ENCODE data around the gene RAMP3.
"Not testable (repeated sequence)": the region's sequence is repeated elsewhere in the genome, so short reads cannot be mapped to it uniquely, and the experiment has no call there.

Gene RAMP3

GRCh38 chr7:45190406-45191165 lies 33.0 kb downstream of the RAMP3 start:
- DNase-seq = no peak

- DNase-seq = peak in 10 of 58 donors; percentile 17 to 85 (median 34)
Measured at GRCh38 chr7:45191396-45191795, 33.8 kb downstream of the RAMP3 start.

DNA sequence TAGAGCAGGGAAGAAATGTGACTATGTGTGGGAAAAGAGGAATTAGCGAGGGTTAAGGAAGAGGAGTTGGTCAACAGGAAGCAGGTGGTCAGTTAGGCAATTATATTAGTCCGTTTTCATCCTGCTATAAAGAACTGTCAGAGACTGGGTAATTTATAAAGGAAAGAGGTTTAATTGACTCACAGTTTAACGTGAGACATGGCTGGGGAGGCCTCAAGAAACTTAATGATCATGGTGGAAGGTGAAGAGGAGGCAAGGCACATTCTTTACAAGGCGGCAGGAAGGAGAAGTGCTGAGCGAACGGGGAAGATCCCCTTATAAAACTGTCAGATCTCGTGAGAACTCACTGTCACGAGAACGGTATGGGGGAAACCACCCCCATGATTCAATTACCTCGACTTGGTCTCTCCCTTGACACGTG lies 35.0 kb downstream of the RAMP3 start:
- DNase-seq = no peak

DNA sequence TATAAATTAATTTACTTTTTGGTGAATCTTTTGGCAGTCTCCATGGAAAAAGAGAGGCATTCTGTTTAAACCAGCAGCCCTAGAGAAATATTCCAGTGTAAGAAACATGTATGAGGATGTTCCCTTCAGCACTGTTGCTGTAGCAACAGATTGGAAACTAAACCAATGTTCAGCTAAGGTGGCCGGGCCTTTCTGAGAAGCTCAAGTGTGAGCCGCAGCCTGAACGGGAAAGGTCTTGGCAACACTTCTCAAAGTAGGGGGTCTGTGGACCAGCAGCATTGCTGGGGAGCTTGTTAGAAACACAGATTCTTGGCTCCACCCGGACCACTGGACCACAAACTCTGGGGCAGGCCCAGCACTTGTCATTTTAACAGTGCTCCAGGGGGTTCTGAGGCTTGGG lies 36.2 kb downstream of the RAMP3 start:
- DNase-seq = peak in 2 of 58 donors; percentile 13 to 28

DNA sequence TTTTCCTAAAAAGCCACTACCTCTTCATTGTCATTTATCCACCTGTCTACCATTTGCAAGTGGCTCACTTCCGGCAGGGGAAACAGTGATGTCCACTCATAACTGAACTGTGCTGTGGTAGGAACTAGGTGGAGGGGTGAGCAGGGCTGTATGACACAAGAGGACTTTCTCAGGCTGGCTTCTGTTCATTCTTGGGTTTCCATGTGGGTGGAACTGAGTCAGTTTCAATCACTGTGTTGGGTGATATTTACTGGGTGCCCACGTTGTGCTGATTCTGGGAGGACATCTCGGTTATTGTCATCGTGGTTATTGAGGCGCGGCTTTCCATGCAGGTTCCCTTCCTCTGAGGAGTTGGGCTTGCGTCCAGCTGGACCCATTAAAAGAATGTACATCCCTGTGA lies 38.8 kb downstream of the RAMP3 start:
- DNase-seq = peak in 2 of 58 donors; percentile 12 to 19

DNA sequence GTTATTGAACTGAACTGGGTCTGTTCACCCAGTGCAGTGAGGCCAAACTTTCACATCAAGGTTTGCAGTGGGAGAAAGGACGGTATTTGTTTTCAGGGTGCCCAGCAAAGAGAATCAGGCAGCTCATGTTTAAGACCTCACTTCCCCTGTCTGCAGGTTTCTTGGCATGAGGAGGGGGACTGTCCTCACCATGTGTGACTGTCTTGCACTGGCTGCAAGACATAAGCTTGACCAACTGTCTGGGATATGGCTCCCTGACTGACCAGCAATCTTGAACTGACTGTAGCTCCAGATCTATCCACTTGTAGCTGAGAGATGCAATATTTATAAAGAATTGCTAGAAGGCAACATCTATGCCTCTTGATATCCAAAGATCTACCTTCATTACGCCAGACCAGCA lies 39.9 kb downstream of the RAMP3 start:
- no peak for DNase-seq

DNA sequence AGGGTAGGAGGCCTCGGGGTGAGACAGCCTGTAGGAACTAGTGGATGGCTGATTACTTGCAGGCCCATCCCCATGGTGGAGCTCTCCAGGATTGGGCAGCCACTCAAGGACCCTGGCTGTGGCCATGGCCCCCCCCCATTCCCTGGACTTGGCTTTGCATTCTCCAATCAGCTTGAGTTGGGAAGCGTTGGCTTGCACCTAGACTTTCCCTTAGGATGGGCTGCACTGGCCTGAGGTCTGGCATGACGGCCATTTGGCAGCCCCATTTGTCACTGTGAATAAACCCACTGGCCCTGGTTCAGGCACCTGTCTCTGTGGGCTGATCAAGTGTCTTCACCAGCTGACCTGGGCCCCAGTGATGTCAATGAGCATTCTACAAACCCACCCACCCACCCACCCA lies 41.4 kb downstream of the RAMP3 start:
- DNase-seq = no peak

DNA sequence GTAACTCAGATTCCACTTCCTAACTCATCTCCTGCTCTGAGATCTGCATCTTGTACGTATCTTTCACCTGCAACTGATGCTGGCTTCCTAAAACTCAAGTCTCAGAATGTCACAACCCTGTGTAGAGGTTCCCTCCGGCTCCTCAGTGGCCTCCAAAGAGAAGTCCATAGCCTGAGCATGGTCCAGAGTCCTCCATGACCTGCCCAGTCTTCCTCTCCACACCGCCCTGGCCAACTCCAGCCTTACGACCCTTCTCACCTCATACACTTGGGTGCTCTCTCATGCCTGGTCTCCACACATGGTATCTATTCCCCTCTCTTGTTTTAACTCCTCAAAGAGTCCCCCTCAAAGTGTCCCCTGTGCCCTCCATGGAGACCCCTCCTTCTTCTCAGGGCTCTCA lies 41.9 kb downstream of the RAMP3 start:
- DNase-seq = no peak

- peak in 28 of 58 donors; percentile 12 to 66 (median 36) for DNase-seq
Measured at GRCh38 chr7:45202625-45203024, 45.0 kb downstream of the RAMP3 start.

DNA sequence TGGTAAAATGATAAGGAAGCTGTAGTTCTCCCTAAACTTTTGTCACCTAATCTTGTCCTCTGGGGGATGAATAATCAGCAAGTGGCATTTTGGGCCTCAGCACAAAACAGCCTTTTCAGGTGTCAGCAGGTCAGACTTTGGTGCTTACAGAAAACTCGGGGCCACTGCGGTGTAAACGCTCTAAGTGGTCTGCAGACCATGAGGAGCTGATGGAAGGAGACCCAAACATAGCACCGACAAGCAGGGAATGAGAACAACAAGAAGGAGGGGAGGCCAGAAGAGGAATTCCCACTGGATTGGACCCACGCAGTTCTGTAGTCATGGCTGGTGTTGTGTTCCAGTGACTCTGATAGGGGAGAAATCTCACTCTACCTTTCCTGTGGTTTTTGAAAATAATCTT lies 45.4 kb downstream of the RAMP3 start:
- peak in 2 of 58 donors; percentile 31 to 43 for DNase-seq

DNA sequence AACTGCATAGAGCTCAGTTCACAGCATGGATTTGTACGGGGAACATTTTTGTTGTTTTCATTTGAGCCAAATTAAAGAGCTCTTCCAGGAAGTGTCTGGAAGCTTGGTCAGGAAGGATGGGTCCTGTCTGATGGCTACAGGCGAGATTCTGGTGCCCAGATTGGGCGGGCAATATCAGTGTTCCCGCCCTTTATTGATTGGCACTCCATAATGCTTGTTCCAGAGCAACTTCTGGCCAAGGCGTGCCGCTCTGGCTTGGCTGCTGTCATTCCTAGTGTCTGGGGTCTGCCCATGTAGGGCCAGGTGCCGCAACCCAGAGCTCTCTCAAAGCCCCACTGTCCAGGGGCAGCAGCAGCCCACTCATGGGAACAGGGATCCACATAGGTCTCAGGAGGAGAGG lies 45.9 kb downstream of the RAMP3 start:
- DNase-seq = no peak

DNA sequence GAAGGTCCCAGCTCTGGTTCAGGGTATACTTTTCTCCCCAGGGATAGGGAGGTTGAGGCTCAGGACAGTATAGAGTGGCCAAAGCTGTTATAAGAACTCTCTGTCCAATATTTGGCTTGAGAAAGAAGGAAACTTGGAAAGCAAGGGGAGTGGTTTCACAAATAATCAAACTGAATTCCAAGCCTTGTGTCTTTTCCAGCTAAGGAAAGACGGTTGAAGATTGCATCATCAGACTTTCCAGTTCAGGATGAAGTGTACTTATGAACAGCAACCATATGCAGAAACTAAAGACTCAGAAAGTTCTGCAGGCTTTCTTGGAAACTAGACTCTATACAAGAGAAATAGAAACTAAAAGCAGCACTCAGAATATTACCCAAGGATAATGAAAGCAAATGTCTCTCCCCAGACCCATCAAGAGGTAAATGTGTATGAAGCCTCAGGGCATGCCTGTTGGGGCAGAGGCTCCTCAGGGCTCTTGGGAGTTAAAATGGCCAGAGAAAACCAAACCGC lies 46.4 kb downstream of the RAMP3 start:
- peak in 1 of 58 donors; percentile 5 for DNase-seq

- DNase-seq = not testable (repeated sequence)
Measured at GRCh38 chr7:45206266-45206665, 48.7 kb downstream of the RAMP3 start.

- DNase-seq = not testable (repeated sequence)
Measured at GRCh38 chr7:45209909-45210308, 52.3 kb downstream of the RAMP3 start.

GRCh38 chr7:45211066-45211465 lies 53.5 kb downstream of the RAMP3 start:
- no peak for DNase-seq

GRCh38 chr7:45211958-45212357 lies 54.4 kb downstream of the RAMP3 start:
- DNase-seq = no peak

GRCh38 chr7:45212606-45213005 lies 55.0 kb downstream of the RAMP3 start:
- no peak for DNase-seq

DNA sequence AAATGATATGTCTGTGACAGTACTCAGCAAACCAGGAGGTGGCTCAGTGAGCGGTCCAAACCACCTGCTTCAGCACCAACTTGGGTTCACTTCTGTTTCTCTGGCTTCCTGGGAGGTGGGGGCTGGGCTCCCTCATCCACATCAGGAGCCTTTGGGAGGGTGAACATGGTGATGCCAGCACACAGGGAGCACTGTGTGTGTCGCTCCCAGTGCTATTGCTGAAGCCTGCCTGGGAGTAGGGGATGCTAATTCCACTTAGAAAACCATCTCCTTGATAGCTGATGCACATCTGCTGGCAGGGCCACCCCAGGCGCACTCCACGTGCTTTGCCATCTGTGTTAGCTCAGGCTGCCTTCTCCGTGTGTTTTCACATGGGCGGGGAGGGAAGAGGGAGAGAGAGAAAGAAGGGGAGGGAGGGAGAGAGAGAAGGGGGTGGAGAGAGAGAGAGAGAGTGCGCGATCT lies 58.0 kb downstream of the RAMP3 start:
- DNase-seq = peak in 22 of 58 donors; percentile 22 to 79 (median 58)

- DNase-seq = no peak
Measured at GRCh38 chr7:45216181-45216580, 58.6 kb downstream of the RAMP3 start.

- DNase-seq = no peak
Measured at GRCh38 chr7:45216622-45217165, 59.1 kb downstream of the RAMP3 start.

- DNase-seq = no peak
Measured at GRCh38 chr7:45217358-45217757, 59.8 kb downstream of the RAMP3 start.

- no peak for DNase-seq
Measured at GRCh38 chr7:45219130-45219529, 61.5 kb downstream of the RAMP3 start.
